DMS79 (cell line): Measurements from ENCODE around the gene HPN.
"Not testable (repeated sequence)": the region's sequence is repeated elsewhere in the genome, so short reads cannot be mapped to it uniquely, and the experiment has no call there.

ENCODE experiments used
- DNase-seq: peaks from one replicate; lab custom pipeline; 2025; lab: John Stamatoyannopoulos, UW

Gene HPN

GRCh38 chr19:35009424-35010415 is 31.8 kb upstream of the HPN start:
- DNase-seq, result no peak

GRCh38 chr19:35011091-35011689 is 30.3 kb upstream of the HPN start:
- no peak for DNase-seq

- DNase-seq, result no peak
Measured at GRCh38 chr19:35011737-35012682, 29.5 kb upstream of the HPN start.

GRCh38 chr19:35013041-35013819 is 28.3 kb upstream of the HPN start:
- no peak for DNase-seq

- DNase-seq, result no peak
Measured at GRCh38 chr19:35013820-35014754, 27.4 kb upstream of the HPN start.

- not testable (repeated sequence) for DNase-seq
Measured at GRCh38 chr19:35014774-35015173, 26.7 kb upstream of the HPN start.

- DNase-seq, result no peak
Measured at GRCh38 chr19:35015270-35015953, 26.1 kb upstream of the HPN start.

- no peak for DNase-seq
Measured at GRCh38 chr19:35015954-35016351, 25.6 kb upstream of the HPN start.

GRCh38 chr19:35017507-35017906 is 24.0 kb upstream of the HPN start:
- no peak for DNase-seq

- no peak for DNase-seq
Measured at GRCh38 chr19:35018379-35018778, 23.1 kb upstream of the HPN start.

GRCh38 chr19:35019144-35019543 is 22.4 kb upstream of the HPN start:
- no peak for DNase-seq

GRCh38 chr19:35021016-35021415 is 20.5 kb upstream of the HPN start:
- DNase-seq, result no peak

GRCh38 chr19:35021596-35021995 is 19.9 kb upstream of the HPN start:
- no peak for DNase-seq

GRCh38 chr19:35022460-35022859 is 19.1 kb upstream of the HPN start:
- no peak for DNase-seq

GRCh38 chr19:35023428-35023827 is 18.1 kb upstream of the HPN start:
- no peak for DNase-seq

GRCh38 chr19:35024095-35024494 is 17.4 kb upstream of the HPN start:
- DNase-seq, result no peak

- DNase-seq, result no peak
Measured at GRCh38 chr19:35025969-35026368, 15.6 kb upstream of the HPN start.

GRCh38 chr19:35026418-35026817 is 15.1 kb upstream of the HPN start:
- DNase-seq, result no peak

GRCh38 chr19:35027009-35027408 is 14.5 kb upstream of the HPN start:
- DNase-seq, result no peak
